Measurements from ENCODE around the gene MEFV.
"Not testable (repeated sequence)": the region's sequence is repeated elsewhere in the genome, so short reads cannot be mapped to it uniquely, and the experiment has no call there.

Gene MEFV

GRCh38 chr16:3215601-3216262, 40.7 kb downstream of the MEFV start:
- DNase-seq, result no peak

GRCh38 chr16:3214904-3215600, 41.4 kb downstream of the MEFV start:
- DNase-seq, result no peak

DNA sequence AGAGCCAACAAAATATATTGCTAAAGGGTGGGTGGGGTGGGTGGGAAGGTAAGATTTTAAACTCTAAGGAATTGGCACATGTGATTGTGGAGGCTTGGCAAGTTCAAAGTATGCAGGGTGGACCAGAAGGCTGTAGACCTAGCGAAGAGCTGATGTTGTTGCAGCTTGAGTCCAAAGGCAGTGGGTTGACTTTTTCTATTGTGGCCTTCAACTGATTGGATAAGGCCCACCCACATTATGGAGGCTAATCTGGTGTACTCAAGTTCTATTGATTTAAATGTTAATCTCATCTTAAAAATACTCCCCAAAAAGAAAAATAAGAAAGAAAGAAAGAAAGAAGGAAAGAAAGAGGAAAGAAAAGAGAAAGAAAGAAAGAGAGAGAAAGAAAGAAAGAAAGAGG, 43.9 kb downstream of the MEFV start:
- no peak for DNase-seq

GRCh38 chr16:3212006-3212405, 44.4 kb downstream of the MEFV start:
- DNase-seq, result no peak

DNA sequence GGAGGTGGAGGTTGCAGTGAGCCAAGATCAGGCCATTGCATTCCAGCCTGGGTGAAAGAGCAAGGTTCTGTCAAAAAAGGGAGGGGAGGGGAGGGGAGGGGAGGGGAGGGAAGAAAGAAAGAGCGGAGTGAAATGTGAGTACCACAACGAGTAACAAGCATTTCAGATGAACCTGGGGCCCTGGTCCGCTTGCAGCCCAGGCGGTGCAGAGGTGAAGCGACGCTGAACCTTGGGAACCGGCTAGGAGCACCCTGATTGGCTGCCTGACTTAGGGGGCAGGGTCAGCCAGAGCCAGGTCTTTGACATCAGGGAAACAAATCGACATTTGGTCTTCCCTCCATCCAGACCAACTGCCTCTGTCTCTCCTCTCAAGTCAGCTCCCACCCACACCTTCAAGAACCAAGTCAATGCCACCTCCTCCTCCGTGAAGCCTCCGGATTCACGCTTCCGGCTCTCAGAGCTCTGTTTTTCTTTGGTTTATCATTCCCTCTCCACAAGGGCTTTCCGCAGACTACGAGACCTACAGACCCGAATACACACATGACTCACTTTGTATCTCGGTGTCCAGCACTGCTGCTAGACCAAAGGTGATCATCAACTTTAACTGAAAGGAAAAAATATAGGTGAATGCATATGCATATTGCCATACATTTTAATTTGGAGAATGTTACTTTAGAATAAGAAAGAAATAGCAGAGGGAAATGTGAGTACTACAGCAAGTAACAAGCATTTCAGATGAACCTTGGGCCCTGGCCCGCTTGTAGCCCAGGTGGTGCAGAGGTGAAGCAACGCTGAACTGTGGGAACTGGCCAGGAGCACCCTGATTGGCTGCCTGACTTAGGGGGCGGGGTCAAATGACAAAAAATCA, 49.1 kb downstream of the MEFV start:
- no peak for DNase-seq

DNA sequence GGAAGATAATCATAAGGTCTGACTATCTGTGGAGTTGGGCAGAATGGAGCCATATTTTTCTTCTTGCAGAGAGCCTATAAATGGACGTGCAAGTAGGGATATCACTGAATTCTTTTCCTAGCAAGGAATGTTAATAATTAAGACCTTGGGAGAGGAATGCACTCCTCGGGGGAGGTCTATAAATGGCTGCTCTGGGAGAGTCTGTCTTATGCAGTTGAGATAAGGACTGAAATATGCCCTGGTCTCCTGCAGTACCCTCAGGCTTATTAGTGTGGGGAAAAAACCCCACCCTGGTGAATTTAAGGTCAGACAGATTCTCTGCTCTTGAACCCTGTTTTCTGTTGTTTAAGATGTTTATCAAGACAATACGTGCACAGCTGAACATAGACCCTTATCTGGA, 50.5 kb downstream of the MEFV start:
- DNase-seq, result not testable (repeated sequence)

- no peak for DNase-seq
Observed at GRCh38 chr16:3202903-3203539, 53.4 kb downstream of the MEFV start.

DNA sequence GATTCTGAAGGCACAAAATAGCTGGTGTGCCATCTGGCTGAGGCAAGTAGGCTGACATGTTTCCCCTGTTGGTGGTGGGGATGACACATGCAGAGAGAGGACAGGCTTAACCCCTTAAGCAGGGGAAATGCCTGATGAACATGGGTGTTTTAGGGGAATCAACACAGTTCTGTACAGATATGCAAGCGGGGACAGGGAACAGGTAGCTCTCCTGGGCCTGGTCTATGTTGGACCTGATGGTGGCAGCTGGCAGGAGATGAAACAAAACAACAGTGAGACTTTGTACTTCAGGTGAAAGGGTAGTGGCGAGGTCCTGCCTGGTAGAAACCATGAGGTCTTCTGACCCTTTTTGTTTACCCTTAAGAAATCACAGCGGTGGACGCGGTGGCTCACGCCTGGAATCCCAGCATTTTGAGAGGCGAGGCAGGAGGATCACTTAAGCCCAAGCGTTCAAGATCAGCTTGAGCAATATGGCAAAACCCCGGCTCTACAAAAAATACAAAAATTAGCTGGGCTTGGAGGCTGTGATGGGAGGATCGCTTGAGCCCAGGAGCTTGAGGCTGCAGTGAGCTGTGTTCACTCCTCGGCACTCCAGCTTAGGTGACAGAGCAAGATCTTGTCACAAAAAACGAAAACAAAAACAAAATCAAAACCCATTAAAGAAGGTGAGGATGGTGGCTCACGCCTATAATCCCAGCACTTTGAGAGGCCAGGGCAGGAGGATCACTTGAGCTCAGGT, 57.9 kb downstream of the MEFV start:
- DNase-seq, result no peak

GRCh38 chr16:3197694-3198333, 58.6 kb downstream of the MEFV start:
- not testable (repeated sequence) for DNase-seq

DNA sequence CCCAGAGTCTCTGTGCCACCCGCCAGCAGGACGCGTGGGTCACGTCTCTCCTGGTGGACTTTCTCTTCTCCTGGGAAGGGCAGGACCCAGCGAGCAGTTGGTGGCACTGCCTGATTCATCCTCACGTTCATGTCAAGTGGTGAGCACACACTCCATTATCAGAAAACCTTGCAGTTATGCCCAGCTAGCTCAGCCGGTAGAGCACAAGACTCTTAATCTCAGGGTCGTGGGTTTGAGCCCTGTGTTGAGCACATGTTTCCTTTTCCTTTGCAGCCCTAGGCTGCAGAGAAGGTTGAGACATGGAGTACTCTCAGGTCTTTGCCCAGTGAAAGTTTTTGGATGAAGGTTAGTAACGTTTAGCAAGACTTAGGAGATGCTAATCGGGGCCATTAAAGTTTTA, 60.5 kb downstream of the MEFV start:
- no peak for DNase-seq

DNA sequence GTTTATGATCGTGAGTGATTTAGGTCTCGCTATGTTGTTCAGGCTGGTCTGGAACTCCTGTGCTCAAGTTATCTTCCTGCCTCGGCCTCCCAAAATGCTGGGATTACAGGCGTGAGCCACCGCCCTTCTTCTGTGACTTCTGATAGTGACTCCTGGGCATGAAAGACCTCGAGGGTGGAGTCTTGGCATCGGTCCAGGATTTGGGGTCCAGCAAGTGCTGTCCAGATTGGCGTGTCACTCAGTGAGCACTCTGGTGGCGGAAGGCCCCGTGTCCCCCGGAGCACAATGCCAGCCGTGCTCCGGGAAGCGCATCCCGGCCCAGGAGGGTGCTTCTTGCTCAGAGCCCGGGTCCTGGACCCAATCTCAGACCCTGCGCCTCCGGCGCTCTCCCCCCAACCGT, 61.6 kb downstream of the MEFV start:
- no peak for DNase-seq

GRCh38 chr16:3193221-3194212, 62.9 kb downstream of the MEFV start:
- DNase-seq, result no peak

DNA sequence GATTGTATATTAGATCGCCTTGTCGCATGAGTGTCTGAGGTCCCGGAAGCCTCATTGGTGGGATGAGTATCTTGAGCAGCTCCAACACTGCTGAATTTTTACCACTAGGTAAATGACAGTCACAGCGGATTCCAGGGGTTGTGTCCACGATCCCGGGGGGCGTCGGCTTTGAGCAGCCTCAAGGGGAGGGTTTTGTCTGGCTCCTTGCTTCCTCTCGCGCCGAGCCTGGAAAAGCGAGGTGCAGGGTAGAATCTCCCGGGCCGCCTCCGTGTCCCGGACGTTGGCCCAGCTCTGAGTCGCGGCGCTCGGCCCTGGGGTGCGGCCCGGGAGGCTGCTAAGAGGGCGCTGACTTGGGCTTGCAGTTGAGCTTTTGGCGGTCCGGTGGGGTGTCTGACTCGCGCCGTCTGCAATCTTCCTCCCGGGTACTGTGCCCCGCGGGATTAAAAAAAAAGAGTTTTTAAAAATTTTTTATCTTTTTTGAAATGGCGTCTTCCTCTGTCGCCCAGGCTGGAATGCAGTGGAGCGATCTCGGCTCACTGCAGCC, 63.9 kb downstream of the MEFV start:
- DNase-seq, result no peak

Data from inflammatory macrophage (primary cell).